GM21786 (cell line): ENCODE data around the gene UNC13A.
"Not testable (repeated sequence)": the region's sequence is repeated elsewhere in the genome, so short reads cannot be mapped to it uniquely, and the experiment has no call there.

Experiments
- ATAC-seq: cut with Tn5 transposase; IDR thresholded peaks from one replicate; pipeline ENCODE4 v1.9.1; 2021; ENCODE audit not compliant: unreplicated experiment

Gene UNC13A

GRCh38 chr19:17576758-17577456 lies 111.2 kb downstream of the UNC13A start:
- ATAC-seq, result no peak

- ATAC-seq, result no peak
Measured at GRCh38 chr19:17575871-17576757, 112.0 kb downstream of the UNC13A start.

GRCh38 chr19:17572638-17573037 lies 115.5 kb downstream of the UNC13A start:
- ATAC-seq, result no peak

GRCh38 chr19:17570791-17571190 lies 117.4 kb downstream of the UNC13A start:
- no peak for ATAC-seq

GRCh38 chr19:17570291-17570690 lies 117.9 kb downstream of the UNC13A start:
- ATAC-seq, result not testable (repeated sequence)

- no peak for ATAC-seq
Measured at GRCh38 chr19:17567940-17568339, 120.2 kb downstream of the UNC13A start.

GRCh38 chr19:17565611-17566010 lies 122.5 kb downstream of the UNC13A start:
- no peak for ATAC-seq

- no peak for ATAC-seq
Measured at GRCh38 chr19:17564781-17565180, 123.4 kb downstream of the UNC13A start.

- ATAC-seq, result no peak
Measured at GRCh38 chr19:17562561-17562960, 125.6 kb downstream of the UNC13A start.

- ATAC-seq, result no peak
Measured at GRCh38 chr19:17562097-17562496, 126.1 kb downstream of the UNC13A start.

- no peak for ATAC-seq
Measured at GRCh38 chr19:17560205-17560595, 128.0 kb downstream of the UNC13A start.

- no peak for ATAC-seq
Measured at GRCh38 chr19:17557466-17557865, 130.7 kb downstream of the UNC13A start.

- no peak for ATAC-seq
Measured at GRCh38 chr19:17556995-17557394, 131.2 kb downstream of the UNC13A start.

- ATAC-seq, result peak; percentile 17
Measured at GRCh38 chr19:17555929-17556813, 132.0 kb downstream of the UNC13A start.

GRCh38 chr19:17555480-17555928 lies 132.7 kb downstream of the UNC13A start, which contains the start of gene COLGALT1:
COLGALT1 (plus strand) TSS chr19:17555649; CDS start chr19:17555714, 65 bp downstream.
- peak; percentile 95 for ATAC-seq

GRCh38 chr19:17554968-17555479 lies 133.1 kb downstream of the UNC13A start:
- no peak for ATAC-seq

GRCh38 chr19:17553256-17553655 lies 134.9 kb downstream of the UNC13A start:
- ATAC-seq, result no peak

- not testable (repeated sequence) for ATAC-seq
Measured at GRCh38 chr19:17552735-17553134, 135.4 kb downstream of the UNC13A start.
